ENCODE results near the gene SELENOO.

DNA sequence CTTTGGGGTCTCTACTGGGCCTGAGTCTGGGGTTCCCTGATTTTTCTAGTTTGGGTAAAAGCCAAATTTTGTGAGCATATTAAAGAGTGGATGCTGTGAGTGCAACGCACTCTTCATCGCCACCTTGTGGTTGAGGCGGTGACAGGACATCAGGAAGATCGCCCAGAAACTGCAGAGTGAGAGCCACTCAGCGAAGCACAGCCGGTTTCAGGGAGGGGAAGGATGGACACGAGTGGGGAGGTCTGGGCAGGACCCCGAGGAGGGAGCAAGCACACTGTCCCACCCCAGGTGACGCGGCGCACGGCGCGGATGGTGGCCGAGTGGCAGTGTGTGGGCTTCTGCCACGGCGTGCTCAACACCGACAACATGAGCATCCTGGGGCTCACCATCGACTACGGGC is 9.1 kb downstream of the SELENOO start:
- TF ChIP-seq, protein P1, sequence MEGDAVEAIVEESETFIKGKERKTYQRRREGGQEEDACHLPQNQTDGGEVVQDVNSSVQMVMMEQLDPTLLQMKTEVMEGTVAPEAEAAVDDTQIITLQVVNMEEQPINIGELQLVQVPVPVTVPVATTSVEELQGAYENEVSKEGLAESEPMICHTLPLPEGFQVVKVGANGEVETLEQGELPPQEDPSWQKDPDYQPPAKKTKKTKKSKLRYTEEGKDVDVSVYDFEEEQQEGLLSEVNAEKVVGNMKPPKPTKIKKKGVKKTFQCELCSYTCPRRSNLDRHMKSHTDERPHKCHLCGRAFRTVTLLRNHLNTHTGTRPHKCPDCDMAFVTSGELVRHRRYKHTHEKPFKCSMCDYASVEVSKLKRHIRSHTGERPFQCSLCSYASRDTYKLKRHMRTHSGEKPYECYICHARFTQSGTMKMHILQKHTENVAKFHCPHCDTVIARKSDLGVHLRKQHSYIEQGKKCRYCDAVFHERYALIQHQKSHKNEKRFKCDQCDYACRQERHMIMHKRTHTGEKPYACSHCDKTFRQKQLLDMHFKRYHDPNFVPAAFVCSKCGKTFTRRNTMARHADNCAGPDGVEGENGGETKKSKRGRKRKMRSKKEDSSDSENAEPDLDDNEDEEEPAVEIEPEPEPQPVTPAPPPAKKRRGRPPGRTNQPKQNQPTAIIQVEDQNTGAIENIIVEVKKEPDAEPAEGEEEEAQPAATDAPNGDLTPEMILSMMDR (IDR thresholded peaks at IDR 0.05) = peak; percentile 80 to 87 (median 85)
- TF ChIP-seq POLR2A (IDR thresholded peaks at IDR 0.05) = no peak
